GM21390 (cell line): ENCODE data around the gene BICD1.
"Not testable (repeated sequence)": the region's sequence is repeated elsewhere in the genome, so short reads cannot be mapped to it uniquely, and the experiment has no call there.

Source experiments
- ATAC-seq: cut with Tn5 transposase; IDR thresholded peaks from one replicate; pipeline ENCODE4 v1.9.1; 2021; ENCODE audit not compliant: unreplicated experiment

The BICD1 gene

GRCh38 chr12:32106517-32107358, at the start of gene BICD1:
TSS of gene BICD1 (plus strand) at chr12:32106847. CDS start at chr12:32107332, 485 bp downstream.
- peak; percentile 78 for ATAC-seq

GRCh38 chr12:32061033-32061432, 45.6 kb upstream of the BICD1 start:
- no peak for ATAC-seq

GRCh38 chr12:32062881-32063280, 43.8 kb upstream of the BICD1 start:
- no peak for ATAC-seq

GRCh38 chr12:32063796-32064195, 42.9 kb upstream of the BICD1 start:
- no peak for ATAC-seq

- no peak for ATAC-seq
Observed at GRCh38 chr12:32066206-32066605, 40.4 kb upstream of the BICD1 start.

- ATAC-seq, result no peak
Observed at GRCh38 chr12:32069071-32069470, 37.6 kb upstream of the BICD1 start.

DNA sequence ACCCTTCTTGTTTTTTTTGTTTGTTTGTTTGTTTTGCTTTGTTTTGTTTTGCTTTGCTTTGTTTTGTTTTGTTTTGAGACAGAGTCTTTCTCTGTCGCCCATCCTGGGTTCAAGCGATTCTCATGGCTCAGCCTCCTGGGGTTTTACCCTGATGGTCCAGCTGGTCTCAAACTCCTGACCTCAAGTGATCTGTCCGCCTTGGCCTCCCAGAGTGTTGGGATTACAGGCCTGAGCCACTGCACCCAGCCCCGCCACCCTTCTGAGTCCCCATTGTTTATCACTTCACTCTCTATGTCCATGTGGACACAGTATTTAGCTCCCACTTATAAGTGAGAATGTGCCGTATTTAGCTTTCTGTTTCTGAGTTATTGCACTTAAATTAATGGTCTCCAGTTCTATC, 36.9 kb upstream of the BICD1 start:
- no peak for ATAC-seq

- ATAC-seq, result no peak
Observed at GRCh38 chr12:32070370-32070769, 36.3 kb upstream of the BICD1 start.

- ATAC-seq, result no peak
Observed at GRCh38 chr12:32072102-32072501, 34.5 kb upstream of the BICD1 start.

DNA sequence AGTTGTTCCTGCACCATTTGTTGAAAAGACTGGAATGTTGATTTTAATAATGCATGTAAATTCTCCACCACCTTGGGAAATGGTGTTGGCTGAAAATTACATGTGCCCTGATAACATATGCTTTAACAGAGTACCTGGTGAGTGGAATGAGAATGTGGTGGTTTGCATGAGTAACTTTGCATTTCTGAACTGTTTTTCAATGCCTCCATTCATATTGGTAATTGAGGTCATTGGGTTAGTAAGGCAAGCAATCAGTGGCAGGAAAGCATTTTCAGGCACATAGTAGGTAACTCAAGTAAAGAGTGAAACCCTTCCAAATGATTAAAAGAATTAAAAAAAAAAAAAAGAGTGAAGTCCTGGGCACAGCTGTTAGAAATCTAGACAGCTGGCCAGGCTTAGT, 32.2 kb upstream of the BICD1 start:
- no peak for ATAC-seq

GRCh38 chr12:32076941-32077340, 29.7 kb upstream of the BICD1 start:
- no peak for ATAC-seq

- ATAC-seq, result no peak
Observed at GRCh38 chr12:32080435-32080834, 26.2 kb upstream of the BICD1 start.

- ATAC-seq, result no peak
Observed at GRCh38 chr12:32083489-32083888, 23.2 kb upstream of the BICD1 start.

GRCh38 chr12:32084017-32084688, 22.5 kb upstream of the BICD1 start:
- ATAC-seq, result no peak

- ATAC-seq, result no peak
Observed at GRCh38 chr12:32084753-32085152, 21.9 kb upstream of the BICD1 start.

GRCh38 chr12:32087306-32087705, 19.3 kb upstream of the BICD1 start:
- no peak for ATAC-seq

GRCh38 chr12:32089156-32089555, 17.5 kb upstream of the BICD1 start:
- no peak for ATAC-seq

- ATAC-seq, result no peak
Observed at GRCh38 chr12:32089586-32089985, 17.1 kb upstream of the BICD1 start.

DNA sequence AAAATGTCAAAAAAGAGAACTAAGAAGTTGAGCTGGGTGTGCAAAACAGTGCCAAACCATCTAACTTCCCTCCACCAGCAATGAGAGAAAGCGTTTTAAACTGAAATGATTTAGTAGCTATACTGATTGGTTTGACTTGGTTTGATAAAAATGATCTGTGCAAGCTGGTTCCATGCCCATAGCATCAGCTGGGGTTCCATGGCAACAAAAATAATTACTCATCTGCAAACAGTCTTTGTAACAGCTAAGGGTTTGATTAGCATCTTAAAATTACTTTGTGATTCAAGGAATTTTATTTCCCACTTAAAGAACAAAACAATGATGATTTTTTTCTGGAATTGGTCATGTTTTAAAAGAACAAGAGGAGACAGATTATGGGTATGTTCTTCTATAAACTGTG, 15.0 kb upstream of the BICD1 start:
- ATAC-seq, result no peak

- no peak for ATAC-seq
Observed at GRCh38 chr12:32098112-32098511, 8.5 kb upstream of the BICD1 start.

DNA sequence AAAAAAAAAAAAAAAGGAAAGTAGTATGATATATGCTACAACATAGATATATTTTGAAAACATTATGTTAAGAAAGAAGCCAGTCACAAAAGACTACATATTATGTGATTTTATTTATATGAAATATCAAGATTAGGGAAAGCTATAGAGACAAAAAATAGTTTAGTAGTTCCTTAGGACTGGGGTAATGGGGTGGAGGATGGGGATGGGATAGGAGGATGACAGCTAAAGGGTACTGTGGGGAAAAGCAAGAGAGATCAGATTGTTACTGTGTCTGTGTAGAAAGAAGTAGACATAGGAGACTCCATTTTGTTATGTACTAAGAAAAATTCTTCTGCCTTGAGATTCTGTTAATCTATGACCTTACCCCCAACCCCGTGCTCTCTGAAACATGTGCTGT, 7.4 kb upstream of the BICD1 start:
- not testable (repeated sequence) for ATAC-seq

DNA sequence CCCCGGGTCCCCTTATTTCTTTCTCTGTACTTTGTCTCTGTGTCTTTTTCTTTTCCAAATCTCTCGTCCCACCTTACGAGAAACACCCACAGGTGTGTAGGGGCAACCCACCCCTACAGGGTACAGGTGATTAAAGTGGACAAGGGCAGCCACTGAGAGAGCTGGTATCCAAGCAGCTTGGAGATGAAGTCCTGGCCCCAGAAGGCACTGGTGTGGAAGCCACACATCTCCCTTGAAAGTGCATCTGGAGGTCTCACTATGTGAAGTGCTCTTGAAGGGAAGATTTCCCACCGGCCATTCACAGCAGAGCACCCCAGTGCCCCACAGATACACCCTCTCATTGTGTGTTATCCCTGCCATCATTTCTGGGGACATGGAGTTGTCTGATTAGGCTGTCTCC, 6.3 kb upstream of the BICD1 start:
- no peak for ATAC-seq
